Left forelimb (tissue), 1 donor: ENCODE measurements around the gene FOCAD.
"Not testable (repeated sequence)": the region's sequence is repeated elsewhere in the genome, so short reads cannot be mapped to it uniquely, and the experiment has no call there.

Experiments
- DNase-seq: peaks from one replicate; pipeline ENCODE4 v3.0.0-alpha.2; 2018; ENCODE audit warnings: low spot score

FOCAD gene

DNA sequence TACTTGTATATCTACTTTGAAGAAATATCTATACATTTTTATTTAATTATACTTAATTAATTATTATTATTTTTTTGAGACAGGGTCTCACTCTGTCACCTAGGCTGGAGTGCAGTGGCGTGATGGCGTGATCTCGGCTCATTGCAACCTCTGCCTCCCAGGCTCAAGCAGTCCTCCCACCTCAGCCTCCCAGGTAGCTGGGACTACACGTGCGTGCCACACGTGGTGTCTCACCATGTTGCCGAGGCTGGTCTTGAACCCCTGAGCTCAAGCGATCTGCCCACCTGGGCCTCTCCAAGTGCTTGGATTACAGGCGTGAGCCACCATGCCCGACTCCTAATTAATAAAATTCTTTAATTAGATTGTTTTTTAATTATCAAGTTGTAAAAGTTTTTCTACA, 10.5 kb upstream of the FOCAD start:
- not testable (repeated sequence) for DNase-seq

DNA sequence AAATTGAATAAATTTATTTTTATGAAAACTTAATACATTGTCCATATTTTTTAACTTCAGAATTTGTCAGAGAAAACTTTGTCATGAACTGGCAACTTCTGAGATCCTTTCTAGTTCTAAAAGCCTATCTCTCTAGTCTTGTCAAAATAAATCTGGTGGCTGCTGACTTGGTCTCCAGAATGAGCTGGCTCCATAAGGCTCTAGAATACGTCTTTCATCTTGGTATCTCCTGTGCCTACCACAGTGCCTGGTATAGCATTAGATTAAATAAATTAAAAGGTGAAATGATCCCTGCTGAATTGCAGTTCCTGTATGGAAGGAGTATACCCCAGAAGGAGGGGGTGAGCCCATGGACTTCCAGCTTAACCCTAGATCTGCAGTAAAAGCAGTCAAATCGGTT, 2.6 kb upstream of the FOCAD start:
- DNase-seq = no peak

DNA sequence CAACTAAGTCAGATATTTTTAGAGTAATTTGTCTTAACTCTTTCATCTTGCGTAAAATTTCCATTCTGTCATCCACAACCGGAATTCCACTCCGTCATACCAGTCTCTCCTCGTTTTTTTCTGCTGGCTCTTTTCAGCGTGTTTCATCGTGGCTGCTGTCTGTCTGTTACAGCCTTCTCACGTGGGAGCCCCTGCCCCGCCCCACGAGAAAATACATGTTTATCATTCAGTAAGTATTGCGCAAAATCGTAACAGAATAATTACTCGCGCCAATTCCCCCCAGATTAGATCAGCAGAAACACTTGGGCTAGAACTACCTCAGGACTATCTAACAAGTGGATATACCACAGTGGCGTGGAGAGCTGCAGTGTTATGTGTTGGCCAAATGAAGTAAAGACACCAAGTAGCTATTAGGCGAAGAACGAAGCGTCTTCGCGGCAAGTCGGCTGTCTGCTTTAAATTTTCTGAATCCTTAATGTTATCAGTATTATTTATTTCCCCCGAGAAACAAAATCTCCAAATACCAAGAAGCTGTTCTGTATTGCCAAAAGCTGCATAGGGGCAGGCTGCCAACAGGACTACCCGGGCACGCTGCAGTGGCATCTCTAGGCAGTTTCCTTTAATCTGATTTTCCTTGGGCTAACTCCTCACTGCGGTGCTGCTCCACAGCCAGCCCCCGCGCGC, 566 bp upstream of the FOCAD start:
- no peak for DNase-seq

DNA sequence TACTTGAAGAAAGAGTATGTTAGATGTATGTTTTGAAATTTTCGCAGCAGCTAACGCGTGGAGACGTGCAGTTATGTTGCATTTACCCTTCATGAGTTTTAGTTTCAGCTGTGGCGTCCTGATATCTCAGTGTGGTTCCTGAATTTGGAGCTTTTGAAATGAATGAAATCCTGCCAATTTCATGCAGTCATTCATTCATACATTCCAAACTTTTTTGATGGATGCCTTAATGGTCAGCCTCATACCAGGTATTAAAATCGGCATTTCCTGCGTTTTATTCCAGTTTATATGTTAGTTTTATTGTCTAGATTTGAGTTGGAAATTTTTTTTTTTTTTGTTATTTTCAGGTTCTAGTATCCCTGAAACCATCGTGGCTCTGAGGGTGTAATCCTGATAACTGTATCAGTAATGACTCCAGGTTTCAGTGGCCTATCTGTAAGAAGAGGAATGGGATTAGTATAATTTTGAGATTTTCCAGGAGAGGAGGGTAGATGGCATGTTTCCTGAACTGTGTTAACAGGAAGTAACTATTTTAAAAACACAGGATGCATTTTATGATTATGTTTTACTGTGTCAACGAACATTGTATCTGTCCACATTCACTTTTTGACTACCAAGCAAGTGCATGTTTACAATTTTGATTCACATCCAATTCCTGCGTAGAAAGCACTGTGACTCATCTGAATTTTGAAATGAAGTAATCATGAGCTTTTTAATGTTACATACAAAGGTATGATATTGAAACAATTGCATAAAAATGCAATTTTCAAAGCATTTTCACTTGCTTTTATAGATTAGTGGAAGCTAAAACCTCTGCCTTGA, 1.0 kb downstream of the FOCAD start:
- DNase-seq = no peak

DNA sequence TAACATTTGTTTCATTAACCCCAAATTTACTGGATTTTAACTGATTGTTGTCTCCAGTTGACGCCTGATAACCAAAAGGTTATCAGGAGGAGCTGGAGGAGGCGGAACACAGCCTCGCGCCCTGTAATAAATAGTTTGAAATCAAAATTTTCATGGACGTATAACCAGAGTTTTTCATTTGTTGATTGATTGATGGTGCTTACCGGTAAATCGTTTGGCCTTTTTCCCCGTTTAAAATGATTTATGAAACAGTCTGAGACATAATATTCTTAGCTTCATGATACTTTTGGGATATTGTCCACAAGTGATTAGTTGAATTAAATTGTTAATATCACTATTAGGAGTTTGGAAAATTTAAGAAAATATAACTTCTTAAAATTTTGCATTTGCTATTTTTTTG, 1.7 kb downstream of the FOCAD start:
- DNase-seq = no peak

DNA sequence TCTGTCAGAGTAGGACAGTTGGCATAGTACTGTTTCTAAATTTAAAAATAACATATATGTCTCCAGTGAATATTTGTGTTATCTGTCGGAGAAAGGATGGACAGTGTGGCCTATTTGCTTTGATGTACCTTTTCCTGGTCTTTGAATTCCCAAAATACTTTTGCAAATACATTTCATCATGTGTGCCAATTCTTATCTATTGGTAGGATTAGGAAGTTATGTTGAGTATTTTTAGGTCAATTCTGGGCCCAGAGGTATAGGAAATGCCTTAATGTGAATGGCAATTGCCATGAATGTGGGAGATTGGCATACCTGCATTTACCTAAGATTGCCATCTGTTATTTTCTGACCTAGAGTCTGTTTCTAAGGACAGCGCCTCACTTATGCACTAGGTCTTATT, 5.8 kb downstream of the FOCAD start:
- no peak for DNase-seq

DNA sequence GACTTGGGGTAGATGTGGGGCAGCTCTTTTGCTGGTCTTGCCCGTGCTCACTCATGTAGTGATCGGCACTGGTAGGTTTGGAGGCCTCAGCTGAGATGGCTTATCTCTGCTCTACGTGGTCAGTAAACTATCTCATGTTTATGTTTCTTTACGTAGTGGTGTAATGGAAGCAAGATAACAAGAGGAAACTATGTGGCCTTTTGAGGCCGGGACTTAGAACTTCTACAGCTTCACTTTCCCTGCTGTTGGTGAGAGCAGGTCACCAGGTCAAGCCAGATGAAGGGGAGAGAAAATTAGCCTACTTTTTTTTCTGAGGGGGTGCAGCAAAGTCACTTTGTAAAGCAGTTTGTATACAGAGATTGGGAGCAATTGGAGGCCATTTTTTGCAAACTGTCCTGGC, 8.5 kb downstream of the FOCAD start:
- DNase-seq = no peak

DNA sequence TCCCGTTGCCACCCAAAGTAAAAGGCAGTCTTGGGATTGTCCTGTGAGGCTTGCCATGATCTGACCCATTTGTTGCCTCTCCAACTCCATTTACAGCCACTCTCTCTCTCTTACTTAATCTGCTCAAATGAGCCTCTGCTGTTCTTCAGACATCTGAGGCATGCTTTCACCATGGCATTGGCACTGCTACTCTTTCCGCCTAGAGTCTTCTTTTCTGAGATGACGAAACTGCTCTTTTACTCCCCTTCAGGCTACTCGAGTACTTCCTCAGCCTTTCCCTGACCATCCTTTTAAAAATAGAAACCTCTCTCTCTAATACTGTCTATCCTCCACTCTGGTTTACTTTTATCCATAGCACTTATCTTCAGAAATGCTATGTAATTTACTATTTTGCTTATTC, 9.0 kb downstream of the FOCAD start:
- DNase-seq = no peak

DNA sequence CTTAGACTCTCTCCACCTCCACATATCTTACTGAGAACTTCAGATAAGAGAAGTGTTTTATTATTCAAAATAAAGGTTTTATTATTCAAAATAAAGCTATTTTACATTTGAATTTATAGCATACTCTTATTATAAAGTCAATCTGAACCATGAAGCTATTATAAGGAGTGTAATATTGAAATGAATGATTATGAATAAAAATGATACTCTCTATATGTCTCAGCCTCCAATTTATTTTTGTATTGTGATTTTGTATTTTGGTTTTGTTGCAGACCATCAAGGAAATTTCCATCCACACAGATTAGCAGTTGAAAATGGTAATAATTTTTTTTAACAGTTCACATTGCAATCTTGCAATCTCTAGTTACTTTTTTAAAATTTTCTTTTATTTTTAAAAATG, 10.2 kb downstream of the FOCAD start:
- no peak for DNase-seq

DNA sequence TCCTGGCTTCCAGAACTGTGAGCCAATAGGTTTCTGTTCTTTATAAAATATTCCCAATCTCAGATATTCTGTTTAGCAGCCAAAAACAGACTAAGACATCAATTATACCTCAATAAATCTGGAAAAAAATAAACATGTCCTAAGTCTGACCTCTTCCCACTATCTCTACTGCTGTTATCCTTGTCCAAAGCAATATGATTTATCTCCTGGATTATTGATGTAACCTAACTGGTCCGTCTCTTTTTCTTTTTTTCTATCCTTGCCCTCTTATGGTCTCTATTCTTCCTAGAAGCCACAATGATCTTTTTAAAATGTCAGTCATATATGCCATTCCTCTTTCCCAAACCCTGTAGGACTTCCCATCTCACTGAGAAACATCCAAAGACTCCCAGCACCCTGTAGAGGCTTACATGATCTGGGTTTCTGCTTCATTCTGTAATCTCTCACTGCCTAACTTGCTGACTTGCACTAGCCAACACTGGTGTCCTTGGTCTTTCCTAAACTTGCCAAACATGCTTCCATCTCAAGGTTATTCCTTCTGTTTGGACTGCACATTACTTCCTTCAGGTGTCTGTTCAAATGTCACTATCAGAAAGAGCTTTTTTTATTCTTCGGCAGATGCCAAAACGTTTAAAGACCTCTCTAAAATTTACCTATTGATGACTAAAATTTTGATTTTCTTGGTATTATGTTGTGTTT, 13.1 kb downstream of the FOCAD start:
- DNase-seq = no peak

DNA sequence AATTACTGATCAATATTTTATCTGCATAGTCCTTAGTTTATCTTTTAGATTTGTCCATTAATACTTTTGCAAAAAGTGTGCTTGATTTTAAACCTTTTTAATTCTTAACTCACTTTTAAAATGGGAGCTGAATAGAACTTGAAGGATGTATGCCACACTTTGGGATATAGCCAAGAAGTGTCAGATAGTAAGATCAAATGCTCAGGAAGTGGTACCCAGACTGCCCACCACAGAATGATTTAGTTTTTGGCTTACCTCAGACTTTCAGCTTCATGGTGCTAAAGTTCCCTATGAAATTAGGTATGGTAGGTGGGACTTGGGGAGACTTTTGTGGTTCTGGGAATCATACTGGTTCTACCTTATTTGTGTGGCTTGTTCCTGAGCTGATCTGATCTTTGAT, 14.7 kb downstream of the FOCAD start:
- DNase-seq = no peak

DNA sequence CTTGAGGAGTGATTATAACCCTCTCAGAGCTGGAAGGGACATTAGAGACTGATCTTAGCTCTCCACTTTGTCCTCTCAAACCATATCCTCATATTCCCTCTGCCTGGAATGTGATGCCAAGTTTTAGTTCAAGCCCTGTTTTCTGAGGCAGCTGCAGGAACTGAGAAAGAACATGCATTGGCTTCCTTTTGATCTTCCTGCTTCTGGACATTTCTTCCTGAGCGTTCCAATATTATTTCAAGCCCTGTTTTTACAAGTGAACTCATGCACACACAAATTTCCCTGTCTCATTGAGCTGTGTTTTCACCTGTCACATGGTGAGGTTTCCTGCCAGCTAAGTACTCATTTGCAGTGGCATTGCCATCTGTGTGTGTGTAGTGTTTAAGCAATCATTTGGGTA, 17.0 kb downstream of the FOCAD start:
- no peak for DNase-seq

DNA sequence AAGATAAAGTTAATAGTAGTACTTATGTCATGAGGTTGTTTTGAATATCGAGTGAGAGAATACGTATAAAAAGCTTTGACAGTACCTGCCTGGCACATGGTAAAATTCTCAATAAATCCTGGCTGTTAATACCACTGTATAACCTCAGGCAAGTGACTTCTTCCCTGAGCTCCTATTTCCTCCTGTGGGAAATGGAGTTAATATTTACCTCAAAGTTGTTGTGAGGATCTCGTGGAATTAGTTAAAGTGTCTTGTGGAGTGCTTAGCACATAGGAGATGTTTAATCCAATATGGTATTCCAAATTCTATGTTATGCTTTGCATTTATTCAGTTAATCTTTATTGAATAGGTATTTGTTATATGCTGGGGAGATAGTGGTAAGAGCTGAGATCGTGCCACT, 18.5 kb downstream of the FOCAD start:
- DNase-seq = no peak

DNA sequence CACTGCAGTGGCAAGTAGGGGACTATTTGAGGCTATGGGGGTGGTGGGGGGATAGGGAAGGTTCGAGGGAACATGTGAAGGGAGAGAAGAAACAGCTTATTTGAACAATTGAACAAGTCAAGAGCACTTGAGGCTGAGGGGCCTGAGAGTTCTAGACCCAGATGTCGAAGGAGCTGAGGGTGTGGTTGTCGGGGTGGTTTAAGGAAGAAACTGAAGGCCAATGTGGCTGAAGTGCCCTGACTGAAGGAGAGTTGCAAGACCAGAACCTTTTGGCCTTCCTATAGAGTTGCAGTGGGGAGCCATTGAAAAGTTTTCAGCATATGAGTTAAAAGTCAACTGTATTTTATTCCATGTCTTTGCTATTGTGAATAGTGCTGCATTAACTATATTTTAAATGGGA, 19.1 kb downstream of the FOCAD start:
- DNase-seq = no peak

DNA sequence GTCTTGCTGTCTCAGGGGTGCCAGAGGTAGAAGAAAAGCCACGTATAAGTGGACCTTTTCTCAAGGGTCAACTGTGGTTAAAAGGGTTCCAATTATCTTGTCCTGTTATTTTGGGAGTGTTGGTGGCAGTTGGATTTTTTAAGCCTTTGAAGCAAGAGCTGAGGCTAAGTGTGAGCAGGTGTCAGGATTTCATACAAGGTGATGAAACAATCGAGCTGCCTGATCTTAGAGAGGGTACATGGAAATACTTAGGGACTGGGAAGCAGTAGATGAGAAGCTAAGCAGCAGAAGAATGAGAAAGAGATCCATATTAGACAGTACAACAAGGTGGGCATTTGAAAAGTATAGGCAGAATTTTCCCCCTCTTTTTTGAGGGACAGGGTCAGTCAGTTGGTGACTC, 23.6 kb downstream of the FOCAD start:
- no peak for DNase-seq

DNA sequence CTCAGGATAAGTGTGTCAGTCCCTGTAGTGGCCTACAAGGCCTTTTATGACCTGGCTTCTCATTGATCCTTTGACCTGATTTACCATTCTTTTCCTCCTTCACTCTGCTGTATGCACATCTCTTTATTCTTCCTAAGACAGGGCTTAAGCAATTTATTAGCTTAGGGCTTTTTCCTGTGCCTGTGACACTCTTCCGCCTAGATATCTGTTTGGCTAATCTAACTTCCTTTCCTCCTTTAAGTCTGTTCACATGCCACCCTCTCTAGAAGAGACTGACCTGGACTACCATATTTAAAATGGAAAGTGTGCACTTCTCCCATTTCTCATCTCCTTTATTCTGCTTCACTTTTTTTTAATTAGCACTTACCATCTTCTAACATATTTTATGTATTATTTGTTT, 29.1 kb downstream of the FOCAD start:
- no peak for DNase-seq

DNA sequence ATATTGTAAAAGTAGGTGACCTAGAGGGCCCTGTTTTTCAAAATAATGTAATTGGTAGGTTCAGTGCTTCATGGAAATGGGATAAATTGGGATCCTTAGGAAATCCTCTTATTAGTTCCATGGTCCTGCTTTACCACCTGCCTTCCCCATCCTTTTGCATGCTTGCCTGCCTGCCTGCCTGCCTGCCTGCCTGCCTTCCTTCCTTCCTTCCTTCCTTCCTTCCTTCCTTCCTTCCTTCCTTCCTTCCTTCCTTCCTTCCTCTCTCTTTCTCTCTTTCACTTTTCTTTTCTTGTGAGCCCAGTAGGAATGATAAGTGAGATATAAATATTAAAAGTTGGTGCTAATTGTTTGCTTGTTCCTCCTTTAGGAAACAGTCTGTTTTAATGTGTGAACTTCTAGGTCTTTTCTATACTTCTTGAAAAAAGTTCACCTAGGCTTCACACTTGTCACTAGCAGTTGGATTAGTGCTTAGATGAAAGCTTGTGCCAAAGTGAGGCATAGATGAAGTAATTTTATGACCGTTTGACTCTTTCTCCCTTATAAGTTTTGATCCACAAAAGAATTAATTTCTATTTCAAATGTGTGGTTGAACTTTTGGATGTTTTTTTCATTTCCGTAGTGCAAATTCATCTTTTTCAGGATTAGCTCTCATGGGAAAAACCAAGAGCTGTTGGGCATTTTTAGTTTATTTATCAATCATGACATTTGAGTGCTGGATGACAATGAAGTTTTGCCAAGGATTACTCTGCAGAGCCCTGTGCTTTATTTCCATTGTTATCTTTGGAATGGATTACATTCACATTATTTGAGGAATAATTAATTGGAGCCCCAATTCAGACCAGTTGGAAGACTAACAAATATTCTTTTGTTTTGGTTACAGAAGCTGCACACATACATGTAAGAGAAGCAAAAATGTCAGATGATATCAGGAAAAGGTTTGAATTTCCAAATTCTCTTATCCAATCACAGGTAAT, 30.7 kb downstream of the FOCAD start:
- DNase-seq = no peak

DNA sequence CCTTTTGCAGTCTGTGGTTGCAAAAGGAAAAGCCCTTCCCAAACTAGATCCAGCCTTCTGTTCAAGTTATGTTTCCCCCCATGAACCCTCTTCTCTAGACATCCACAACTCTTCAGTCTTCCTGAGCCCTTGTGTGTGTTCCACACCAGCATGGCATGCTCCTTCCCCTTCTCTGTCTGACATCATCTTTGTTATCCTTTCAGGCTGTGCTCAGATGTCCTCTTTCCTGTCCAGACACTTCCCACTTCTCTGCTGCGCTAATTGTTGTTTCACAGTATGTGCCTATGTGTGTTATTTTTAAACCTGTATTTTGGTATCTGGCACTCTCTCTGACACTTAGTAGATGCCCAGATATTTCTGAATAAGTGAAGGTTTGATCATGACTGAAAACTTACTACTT, 38.2 kb downstream of the FOCAD start:
- DNase-seq = no peak

DNA sequence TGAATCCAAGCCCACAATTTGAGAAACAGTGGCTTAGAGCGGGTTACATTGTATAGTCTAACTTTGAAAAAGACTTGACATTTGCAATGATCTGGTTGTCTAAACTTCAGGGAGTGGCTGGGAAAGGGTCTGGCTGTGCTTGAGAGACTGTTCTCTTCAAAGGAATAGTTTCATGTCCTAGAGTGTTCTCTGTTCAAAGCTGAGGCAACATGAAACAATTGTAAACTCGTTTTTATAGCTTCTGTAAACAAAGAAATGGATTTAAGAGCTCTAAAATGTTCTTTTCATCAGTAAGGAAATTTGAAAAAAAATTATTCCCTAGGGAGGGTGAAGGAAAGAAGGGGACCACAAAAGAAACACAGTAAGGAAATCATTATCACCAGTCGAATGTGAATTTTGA, 41.6 kb downstream of the FOCAD start:
- DNase-seq = no peak

DNA sequence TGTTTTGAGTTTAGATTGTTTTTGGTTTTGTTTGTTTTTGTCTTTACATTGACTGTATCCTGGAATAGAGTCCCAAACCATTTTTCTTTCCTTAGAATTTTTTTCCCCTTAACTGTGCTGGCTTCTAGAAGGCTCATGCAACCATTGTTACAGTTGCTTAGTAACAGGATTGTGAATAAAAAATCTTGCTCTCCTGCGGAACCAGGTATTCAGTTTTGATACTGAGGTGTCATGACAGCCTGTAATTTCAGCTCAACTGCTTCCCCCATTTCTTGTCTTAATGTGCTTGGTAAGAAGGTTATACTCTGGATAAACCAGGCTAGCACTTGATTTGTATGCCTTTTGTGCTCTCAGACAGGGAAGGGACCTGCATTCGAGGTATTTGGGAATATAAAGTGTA, 42.1 kb downstream of the FOCAD start:
- DNase-seq = no peak

DNA sequence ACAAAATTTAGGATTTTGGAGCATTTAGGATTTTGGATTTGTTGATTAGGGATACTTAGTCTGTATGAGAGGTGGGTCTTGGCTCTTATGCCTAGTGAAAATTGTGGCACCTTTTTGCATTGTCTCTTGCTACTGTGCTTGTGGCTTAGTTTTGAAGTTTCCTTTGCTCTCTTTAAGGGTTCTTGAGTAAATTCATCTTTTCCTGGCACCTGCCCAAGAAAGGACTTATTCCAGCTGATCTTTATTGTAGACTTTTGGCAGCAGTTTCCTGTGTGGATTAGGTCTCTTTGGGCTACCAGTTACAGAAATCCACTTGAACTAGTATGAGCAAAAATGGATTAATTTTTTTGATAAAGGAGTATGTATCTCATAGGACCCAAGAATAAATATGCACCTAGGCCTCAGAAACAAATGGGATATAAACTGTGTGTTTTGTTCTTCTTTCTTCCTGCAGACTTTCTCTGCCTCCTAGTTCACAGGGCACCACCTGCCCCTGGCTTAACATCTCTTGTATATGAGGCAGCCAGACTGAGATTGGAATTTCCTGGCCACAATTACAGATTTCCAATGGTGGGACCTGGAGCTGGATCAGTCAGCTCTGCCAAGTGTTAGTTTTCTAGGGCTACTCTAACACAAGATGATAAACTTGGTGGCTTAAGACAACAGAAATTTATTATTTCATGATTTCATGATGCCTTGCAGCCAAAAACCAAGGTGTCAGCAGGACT, 44.6 kb downstream of the FOCAD start:
- no peak for DNase-seq
